Testis (tissue), 3 donors: ENCODE results near the gene FES. TPM values are rescaled to one million over a fixed set of nuclear protein-coding genes. Genes with fewer than 3 reads are reported as not detected.

ENCODE experiments used
- DNase-seq: peaks from one replicate; pipeline ENCODE4 v3.0.0-alpha.2; 2019
- H3K27ac ChIP-seq, 2 donors: fragments of 200-600 bp; sonication (generic); one replicate each; pipeline ENCODE4 v1.5.1; 2019
- H3K27me3 ChIP-seq: fragments of 200-600 bp; sonication (generic); one replicate; pipeline ENCODE4 v1.5.1; 2019
- H3K36me3 ChIP-seq: fragments of 200-600 bp; sonication (generic); one replicate; pipeline ENCODE4 v1.5.1; 2017; ENCODE audit warnings: low read depth; ENCODE audit errors: missing control alignments
- H3K4me1 ChIP-seq: fragments of 200-600 bp; sonication (generic); one replicate; pipeline ENCODE4 v1.5.1; 2019
- H3K4me3 ChIP-seq, 2 donors: fragments of 200-600 bp; sonication (generic); one replicate each; pipeline ENCODE4 v1.5.1; 2017 to 2019
- H3K9me3 ChIP-seq: fragments of 200-600 bp; sonication (generic); one replicate; pipeline ENCODE4 v1.5.1; 2017
- POLR2A ChIP-seq: fragments of 450-650 bp; IDR thresholded peaks from one replicate; pipeline ENCODE4 v1.6.1; 2017; ENCODE audit warnings: antibody characterized with exemption, mild to moderate bottlenecking, moderate library complexity
- WGBS, 2 donors: methylation state at CpG; one replicate each; pipeline ENCODE4 v1.1.5; 2018; 5-methylcytosine and 5-hydroxymethylcytosine counted together
- intact Hi-C: fragments of 100-400 bp; cut with DNase I; formaldehyde crosslinking; loops from one replicate; pipeline ENCODE4 v1.15.1; 2023; ENCODE audit warnings: low total_unique reads
- polyA plus RNA-seq: library from polyadenylated mRNA; stranded (reverse); fragments of 350-450 nt; fragmentation: Illumina TruSeq; extraction: RNeasy Lipid Tissue Mini Kit (QIAGEN cat#74804); gene quantifications from one replicate; pipeline ENCODE4 v1.2.3, GENCODE V29; 2014; ENCODE audit warnings: low read depth, low replicate concordance; ENCODE audit not compliant: insufficient read depth
- total RNA-seq, 2 donors: library from RNA; depleted of rRNA; stranded (reverse); fragments of >200 nt; gene quantifications; one replicate each; pipeline ENCODE4 v1.2.3, GENCODE V29; 2016
- TF ChIP-seq, protein P1 (sequence below), 3 experiments: fragments of 450-650 bp in 2 of 3; fragments of 200-600 bp in 1 of 3; sonication (generic) in 1 of 3; IDR thresholded peaks; one replicate each; pipeline ENCODE4 v1.5.1; 2016 to 2019; ENCODE audit warnings: antibody characterized with exemption in 3 of 3, mild to moderate bottlenecking in 2 of 3, moderate library complexity in 1 of 3

The FES gene
- total and polyA plus RNA-seq, 3 donors from 2014 or later: 14.4 to 23.1 (median 18.6) TPM

DNA sequence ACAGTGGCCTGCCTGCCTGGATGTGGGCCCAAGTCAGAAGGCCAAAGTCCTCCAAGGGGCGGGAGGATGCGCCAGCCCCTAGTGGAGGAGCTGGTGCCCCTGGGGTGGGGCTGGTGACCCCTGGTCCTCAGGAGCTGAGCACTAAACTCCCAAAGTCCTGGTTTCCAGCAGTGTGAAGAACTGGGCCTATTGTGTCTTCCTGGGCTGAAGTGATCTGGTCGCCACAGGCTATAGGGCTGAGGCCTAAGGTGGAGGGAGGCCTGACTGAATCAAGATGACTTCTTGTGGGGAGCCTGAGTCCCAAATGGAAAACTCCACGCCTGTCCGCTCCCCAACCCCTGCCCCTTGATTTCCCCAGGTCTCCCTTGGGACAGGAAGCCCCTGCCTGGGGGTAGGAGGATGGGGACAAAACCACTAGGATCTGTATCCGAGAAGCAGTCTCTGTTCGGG is 753 bp upstream of the FES start:
- Histone ChIP-seq H3K4me1 (peaks cover 31% of the 10 kb centered on the region), H3K27ac (peak overlapping the region; percentile 96 to 97), H3K4me3 (peak overlapping the region in 1 of 2 donors; percentile 63), H3K27me3 (no peaks in the 10 kb centered on the region), H3K36me3 (no peaks in the 10 kb centered on the region), H3K9me3 (no peaks in the 10 kb centered on the region)
- 39 to 59% methylated on average over 7 of the region's 7 CpGs for WGBS, 2 donors
- TF ChIP-seq, protein P1, sequence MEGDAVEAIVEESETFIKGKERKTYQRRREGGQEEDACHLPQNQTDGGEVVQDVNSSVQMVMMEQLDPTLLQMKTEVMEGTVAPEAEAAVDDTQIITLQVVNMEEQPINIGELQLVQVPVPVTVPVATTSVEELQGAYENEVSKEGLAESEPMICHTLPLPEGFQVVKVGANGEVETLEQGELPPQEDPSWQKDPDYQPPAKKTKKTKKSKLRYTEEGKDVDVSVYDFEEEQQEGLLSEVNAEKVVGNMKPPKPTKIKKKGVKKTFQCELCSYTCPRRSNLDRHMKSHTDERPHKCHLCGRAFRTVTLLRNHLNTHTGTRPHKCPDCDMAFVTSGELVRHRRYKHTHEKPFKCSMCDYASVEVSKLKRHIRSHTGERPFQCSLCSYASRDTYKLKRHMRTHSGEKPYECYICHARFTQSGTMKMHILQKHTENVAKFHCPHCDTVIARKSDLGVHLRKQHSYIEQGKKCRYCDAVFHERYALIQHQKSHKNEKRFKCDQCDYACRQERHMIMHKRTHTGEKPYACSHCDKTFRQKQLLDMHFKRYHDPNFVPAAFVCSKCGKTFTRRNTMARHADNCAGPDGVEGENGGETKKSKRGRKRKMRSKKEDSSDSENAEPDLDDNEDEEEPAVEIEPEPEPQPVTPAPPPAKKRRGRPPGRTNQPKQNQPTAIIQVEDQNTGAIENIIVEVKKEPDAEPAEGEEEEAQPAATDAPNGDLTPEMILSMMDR (IDR thresholded peaks at IDR 0.05): no peak
- no peak for TF ChIP-seq POLR2A
- intact Hi-C loops: loop anchor here (10.0 kb wide), 1 partner anchor 239 kb away; no protein-coding TSS in a partner anchor
- DNase-seq: no peak

DNA sequence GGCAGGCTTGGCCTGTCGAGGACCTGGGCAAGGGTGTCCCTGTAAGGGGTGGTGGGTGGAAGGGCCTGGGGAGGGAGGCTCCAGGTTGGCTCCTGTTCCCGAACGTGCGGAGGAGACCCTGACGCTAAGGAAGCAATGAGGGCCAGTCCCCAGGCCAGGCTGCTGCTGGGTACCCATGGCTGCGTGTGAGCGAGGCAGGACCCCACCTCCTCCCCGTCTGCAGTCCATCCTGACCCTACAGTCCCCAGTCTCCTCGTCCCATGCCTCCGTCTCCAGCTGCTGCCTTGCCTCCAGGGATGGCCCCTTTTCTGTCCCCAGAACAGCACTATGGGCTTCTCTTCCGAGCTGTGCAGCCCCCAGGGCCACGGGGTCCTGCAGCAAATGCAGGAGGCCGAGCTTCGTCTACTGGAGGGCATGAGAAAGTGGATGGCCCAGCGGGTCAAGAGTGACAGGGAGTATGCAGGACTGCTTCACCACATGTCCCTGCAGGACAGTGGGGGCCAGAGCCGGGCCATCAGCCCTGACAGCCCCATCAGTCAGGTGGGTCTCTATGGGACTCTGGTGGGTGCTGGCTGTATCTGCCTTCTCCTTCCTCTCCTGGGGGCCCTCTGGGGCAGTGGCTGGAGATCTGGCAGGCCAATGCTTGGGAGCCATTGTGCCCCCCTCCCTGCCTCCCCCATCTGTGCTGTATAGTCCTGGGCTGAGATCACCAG is 571 bp downstream of the FES start:
- Histone ChIP-seq H3K36me3 (no peaks in the 10 kb centered on the region), H3K9me3 (no peaks in the 10 kb centered on the region), H3K4me1 (peaks cover 31% of the 10 kb centered on the region), H3K27ac (peak overlapping the region; percentile 96 to 97), H3K4me3 (peak overlapping the region; percentile 53 to 63), H3K27me3 (no peaks in the 10 kb centered on the region)
- DNase-seq: no peak
- TF ChIP-seq, protein P1 (IDR thresholded peaks at IDR 0.05): no peak
- no peak for TF ChIP-seq POLR2A
- intact Hi-C loops: loop anchor here (10.0 kb wide), 1 partner anchor 240 kb away; no protein-coding TSS in a partner anchor
- WGBS, 2 donors: 50 to 57% methylated on average over 3 to 16 of the region's 16 CpGs

DNA sequence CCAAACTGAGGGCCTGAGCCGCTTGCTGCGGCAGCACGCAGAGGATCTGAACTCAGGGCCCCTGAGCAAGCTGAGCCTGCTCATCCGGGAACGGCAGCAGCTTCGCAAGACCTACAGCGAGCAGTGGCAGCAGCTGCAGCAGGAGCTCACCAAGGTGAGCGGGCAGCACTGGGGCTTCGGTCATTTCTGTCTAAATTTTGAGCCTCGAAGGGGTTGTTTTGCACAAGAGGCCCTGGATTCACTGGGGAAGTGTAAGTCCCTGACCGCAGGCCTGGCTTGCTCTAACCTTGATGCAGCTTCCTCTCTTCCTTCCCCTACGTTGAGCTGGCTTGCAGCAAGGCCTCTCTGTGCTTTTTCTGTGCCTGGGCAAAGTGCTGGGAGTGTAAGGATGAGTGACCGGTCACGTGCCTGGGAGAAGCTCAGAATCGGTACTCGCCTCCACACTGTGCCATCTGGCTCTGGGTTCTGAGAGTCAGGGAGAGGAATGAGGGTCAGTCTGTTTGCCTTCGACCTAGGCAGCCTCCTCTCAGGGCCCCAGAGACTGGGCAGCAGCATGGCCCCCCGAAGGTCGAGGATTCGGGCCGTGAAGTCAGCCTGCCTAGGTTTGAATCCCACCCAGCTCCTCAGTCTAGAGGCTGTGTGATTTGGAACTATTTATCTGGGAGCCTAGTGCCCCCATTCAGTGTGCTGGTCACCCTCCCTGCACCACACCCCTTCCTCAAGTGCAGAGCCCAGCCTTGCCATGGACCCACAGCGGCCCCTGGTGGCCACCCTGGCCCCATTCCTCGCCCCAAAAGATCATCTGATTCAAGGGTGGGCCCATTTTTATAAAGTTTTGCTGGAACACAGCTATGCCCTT is 1.4 kb downstream of the FES start:
- intact Hi-C loops: loop anchor here (10.0 kb wide), 1 partner anchor 241 kb away; no protein-coding TSS in a partner anchor
- Histone ChIP-seq H3K27ac (peak overlapping the region; percentile 21 to 97), H3K27me3 (no peaks in the 10 kb centered on the region), H3K4me3 (no peak overlapping the region), H3K9me3 (no peaks in the 10 kb centered on the region), H3K4me1 (peaks cover 31% of the 10 kb centered on the region), H3K36me3 (no peaks in the 10 kb centered on the region)
- no peak for TF ChIP-seq POLR2A
- TF ChIP-seq, protein P1 (IDR thresholded peaks at IDR 0.05): peak; percentile 88 to 93 (median 92)
- WGBS, 2 donors: 42 to 62% methylated on average over 15 to 23 of the region's 23 CpGs
- peak; percentile 71 for DNase-seq

DNA sequence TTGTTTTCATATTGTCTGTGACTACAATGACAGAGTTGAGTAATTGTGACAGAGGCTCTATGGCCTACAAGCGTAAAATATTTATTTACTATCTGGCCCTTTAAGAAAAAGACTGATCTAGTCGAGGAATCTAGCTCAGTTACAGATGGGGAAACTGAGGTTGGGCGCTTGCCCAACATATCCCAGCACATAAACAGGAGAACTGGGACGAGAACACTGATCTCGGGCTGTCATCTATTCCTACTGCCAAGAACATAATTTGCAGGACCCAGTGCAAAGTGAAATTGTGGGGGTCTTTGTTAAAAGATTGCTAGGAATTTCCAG is 1.9 kb downstream of the FES start:
- Histone ChIP-seq H3K36me3 (no peaks in the 10 kb centered on the region), H3K9me3 (no peaks in the 10 kb centered on the region), H3K27me3 (no peaks in the 10 kb centered on the region), H3K27ac (peak overlapping the region; percentile 21 to 97), H3K4me1 (peaks cover 31% of the 10 kb centered on the region), H3K4me3 (no peak overlapping the region)
- TF ChIP-seq, protein P1 (IDR thresholded peaks at IDR 0.05): no peak
- TF ChIP-seq POLR2A: no peak
- DNase-seq: no peak
- intact Hi-C loops: loop anchor here (10.0 kb wide), 1 partner anchor 241 kb away; no protein-coding TSS in a partner anchor
- WGBS, 2 donors: 38 to 43% methylated on average over 5 of the region's 5 CpGs
